HG03066 (cell line): ENCODE results near the gene POLG.

Experiments
- ATAC-seq: cut with Tn5 transposase; IDR thresholded peaks from one replicate; pipeline ENCODE4 v1.9.1; 2021; ENCODE audit warnings: low read depth; ENCODE audit not compliant: unreplicated experiment

The POLG gene

DNA sequence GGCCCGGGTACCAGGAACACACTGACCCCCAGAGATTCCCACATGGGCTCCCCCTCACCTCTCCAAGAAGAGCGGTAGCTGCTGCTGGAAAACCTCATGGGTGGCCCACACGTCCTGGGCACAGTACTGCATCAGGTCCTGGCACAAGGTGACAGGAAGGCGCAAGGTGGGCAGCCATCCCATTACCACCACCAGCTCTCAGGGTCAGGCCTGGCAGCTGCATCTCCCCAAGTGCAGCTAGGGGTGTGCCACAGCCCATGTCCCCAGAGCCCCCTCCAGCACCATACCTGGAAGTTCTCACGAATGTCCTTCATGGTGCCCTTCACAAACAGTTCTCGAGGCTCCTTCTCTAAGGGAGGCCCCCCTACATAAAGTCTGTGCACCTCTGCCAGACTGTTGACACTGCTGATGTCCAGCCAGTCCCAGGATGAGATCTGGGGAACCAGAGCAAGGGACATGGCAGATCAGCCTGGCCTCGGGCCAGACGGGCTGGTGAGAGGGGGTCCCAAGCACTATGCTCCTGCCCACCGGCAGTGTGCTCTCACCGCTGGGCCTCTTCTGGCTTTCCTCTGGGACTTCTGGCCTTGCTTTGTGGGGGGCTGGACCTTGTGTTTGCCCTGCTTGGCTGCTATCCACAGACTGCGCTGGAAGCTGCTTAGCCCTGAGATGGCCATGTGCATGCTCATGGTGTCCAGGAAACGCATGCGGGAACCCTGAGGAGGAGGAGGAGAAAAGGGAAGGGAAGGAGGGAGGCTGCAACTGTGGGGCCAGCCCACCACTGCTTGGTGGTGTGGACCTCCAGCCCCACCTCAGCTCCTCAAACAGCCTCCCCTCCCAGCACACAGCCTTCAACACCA lies 6.0 kb downstream of the POLG start:
- ATAC-seq = no peak

DNA sequence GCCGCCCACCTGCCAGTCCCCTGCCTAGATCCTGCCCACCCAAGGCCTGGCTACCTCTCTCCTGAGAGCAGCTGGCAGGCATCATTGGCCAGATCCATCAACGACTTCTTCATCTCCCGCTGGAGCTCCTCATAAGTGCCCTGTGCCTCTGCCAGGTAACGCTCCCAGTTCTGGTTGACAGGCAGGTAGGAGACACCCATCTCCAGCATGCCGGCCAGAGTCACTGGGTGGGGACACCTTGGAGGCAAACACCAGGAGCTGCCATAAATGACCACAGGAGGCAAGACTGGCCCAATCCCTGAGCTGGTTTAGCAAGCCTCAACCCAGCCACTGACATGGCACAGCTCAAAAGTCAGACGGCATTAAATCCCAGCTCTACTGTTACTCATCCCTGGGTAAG lies 7.5 kb downstream of the POLG start:
- no peak for ATAC-seq

DNA sequence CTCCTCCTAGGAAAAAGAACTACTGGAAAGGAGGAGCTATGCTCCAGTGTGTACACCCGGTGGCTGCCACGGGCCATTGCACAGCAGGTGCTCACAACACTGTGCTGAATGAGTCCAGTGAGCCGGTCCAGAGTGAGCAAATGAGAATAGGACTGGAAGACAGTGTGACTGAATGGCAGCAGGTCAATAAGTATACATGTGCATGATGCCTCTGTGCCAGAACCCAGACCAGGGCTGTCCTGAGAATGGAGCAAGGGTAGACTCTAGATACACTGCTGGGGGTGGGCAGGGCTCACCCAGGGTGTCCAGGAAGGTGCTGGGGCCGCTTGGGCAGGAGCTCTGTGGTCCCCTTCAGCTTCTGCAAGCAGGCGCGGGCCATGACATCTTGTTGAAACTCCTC lies 8.3 kb downstream of the POLG start:
- ATAC-seq = no peak

DNA sequence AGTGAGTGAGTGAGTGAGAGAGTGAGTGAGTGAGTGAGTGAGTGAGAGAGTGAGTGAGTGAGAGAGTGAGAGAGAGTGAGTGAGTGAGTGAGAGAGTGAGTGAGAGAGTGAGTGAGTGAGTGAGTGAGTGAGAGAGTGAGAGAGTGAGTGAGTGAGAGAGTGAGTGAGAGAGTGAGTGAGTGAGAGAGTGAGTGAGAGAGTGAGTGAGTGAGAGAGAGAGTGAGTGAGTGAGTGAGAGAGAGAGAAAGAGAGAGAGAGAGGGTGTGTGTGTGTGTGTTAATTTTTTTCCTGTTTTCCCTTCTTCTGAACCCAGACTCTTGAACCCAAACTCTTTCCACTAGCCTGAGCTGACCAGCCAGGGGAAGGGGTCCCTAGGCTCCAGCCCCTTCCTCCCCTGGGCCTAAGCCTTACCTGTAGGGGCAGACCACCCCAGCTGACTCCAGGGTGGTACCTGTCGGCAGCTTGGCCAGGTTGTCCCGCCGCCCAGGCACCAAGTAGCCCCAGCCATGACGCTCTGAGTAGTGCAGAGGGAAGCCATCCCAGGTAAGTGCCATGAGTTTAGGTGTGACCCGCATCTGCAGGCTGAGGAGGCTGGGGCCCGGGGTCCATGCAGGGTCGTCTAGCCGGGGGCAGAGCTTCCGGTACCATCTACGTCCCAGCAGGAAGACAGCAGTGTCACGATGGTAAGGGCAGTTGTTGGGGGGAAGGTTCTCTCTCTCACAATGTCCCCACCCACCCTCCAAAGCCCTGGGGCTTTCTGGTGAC lies 9.4 kb downstream of the POLG start:
- no peak for ATAC-seq

GRCh38 chr15:89323825-89324224 lies 10.8 kb downstream of the POLG start:
- no peak for ATAC-seq

GRCh38 chr15:89322822-89323221 lies 11.8 kb downstream of the POLG start:
- no peak for ATAC-seq

DNA sequence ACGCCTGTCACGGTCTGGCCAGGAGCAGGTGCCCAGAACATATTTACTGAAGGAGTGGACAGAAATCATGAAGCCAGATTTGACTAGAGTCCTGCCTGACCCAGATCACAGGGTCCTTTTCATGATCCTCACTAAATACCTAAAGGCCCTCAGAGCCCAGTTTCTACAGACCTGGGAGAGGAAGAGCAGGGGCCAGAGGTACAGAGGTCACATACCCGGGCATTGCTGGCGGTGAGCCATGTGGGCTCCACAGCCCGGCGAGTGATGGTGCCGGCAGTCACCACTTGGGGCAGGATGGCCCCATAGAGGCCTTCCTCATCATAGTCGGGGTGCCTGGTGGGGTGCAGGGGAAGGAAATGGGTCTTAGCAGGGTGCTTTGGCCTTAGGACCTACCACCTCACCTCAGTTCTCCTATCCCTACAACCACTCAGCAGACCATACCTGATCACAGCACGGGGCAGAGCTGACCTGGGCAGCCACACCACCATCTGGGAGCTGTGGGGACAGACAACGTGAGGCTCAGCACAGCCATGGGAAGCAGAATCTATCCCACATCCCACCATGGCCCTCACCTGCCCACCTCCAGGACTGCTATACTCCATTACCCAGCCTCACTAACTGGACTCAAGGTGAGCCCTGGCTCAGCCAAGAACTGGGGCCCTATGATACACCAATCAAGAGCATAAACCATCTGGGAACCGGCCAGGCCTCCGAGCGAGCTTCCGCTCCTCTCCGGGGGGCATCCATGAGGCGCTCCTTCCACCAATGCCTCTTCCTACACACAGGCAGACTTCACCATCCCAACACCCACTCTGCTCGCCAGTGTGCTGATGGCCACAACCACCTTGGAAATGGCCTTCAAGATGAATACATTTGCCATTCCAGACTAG lies 12.9 kb downstream of the POLG start:
- ATAC-seq = no peak

DNA sequence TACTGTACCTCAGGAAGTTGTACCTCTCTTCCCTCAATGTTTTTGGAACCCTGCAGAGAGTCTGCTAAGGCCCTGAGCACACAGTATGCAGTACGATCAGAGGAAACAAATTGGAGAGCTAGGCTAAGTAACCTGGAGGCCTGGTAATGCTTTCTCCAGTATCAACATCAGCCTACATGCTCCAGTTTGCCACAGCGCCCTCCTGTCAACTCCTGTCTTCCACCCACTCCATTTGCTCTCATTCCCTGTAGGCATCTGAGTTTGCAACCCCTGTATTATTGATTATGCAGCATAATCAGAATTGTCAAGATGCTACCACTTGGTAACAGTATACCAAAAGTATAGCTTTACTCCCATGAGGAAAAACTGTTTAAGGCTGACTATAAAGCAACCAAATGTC lies 14.4 kb downstream of the POLG start:
- ATAC-seq = no peak

GRCh38 chr15:89319678-89320077 lies 14.9 kb downstream of the POLG start:
- ATAC-seq = no peak

DNA sequence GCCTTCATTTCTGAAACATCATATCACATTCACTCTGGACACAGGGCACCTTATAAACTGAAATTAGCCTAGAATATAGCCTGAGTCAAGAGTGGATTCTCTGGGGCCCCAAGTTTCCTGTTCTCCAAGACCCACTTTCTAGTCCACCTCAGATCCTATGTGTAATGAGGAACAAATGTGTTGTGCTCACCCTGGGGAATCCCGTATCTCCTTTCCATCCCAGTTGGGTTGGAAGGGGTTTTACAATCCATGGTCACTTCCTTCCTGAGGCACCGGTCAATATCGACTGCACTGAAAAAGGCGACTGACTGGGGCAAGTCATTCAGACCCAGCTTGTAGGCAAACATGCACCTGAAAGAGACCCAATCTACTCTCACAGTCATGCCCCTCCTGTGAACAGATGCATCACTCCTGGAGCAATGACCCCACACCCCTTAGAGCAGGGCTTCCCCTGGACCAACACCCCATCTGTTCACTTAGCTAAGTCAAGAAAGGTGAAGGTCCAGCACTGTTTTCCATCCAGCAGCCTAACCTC lies 17.4 kb downstream of the POLG start:
- ATAC-seq = no peak

DNA sequence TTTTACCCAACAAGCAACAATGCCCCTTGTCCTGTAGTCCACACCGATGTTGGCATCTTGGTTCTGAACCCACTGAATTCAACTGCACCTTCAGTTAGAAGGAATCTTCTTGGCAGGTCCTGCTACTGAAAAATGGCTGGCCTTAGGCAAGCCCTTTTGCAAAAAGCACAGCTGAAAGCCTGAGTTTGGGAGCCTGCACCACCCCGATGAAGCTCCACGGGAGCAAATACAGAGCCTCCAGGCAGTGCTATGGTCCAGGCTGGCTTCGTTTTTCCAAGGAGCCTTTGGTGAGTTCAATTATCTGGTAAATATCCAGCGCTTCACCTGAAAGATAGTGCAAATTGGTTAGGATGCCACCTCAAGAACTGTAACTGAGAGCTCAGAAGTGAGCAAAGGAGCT lies 18.1 kb downstream of the POLG start:
- ATAC-seq = no peak

DNA sequence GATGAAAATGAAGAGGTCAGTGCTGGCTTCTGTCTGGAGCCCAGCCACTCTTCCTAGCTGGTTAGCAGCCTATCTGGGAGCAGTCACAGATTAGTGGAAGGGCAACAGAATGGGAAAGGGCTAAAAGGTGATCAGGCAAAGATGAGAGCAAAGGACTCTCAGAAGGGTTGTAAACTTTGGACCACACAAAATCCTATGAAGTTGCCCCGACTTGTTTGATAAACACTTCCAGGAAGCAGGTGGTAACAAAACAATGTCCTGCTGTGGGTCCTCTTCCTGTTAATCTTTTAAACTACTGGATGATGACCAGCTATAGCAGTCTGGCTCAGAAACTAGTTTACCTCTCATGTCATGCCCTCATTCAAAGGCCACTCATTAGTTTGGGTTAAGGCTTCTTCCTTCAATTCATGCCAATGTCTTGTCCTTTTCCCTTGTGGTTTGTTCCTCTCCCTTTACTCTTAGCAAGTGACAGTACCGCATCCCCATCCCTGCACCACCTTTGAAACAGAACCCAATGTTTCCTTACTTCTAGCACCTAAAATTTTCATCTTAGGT lies 19.2 kb downstream of the POLG start:
- no peak for ATAC-seq

GRCh38 chr15:89309993-89310392 lies 24.6 kb downstream of the POLG start:
- no peak for ATAC-seq

- no peak for ATAC-seq
These were observed 26.4 kb downstream of the POLG start for GRCh38 chr15:89308236-89308635.

DNA sequence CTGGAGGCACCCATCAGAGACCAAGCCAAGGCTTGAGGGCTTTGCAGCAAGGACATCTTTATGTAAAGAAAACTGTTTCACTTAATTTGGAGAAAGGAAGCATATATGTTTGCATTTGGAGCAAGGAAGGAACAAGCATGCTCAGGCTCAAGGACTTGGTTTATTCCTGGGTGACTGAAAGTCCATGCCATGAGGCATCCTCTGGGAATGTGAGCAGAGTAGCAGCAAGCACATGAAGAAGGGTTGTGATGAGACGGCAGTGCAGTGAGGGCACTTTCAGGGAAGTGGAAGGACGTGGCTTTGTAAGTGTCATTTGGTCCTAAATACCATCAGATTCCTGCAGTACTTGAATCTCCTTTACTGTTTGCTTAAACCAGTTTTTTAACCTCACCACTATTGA lies 26.8 kb downstream of the POLG start:
- ATAC-seq = no peak

DNA sequence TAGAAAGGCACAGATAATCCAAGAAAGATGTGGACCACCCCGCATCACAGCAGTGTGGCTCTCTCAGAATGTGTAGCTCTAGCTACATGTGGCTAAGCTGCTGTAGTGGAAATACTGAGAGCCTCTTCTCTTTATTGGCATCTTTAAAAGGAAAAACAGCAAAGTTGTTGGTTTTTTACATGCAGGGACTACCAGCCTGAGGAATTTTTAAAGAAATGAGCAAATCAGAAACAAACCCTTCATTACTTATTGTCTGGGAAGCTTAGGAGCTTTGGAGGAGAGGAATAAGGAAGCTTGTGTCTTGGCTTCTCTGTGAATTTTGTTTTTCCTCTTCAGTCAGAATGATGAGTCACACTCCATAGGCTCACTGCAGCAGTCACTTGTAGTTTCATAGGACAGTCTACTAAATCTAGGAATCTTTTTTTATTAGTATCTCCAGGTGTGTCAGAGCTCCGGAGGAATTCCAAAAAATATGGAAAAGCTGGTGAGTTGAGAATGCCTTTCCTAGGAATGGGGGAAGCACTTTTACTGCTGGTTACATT lies 27.5 kb downstream of the POLG start:
- ATAC-seq = no peak

DNA sequence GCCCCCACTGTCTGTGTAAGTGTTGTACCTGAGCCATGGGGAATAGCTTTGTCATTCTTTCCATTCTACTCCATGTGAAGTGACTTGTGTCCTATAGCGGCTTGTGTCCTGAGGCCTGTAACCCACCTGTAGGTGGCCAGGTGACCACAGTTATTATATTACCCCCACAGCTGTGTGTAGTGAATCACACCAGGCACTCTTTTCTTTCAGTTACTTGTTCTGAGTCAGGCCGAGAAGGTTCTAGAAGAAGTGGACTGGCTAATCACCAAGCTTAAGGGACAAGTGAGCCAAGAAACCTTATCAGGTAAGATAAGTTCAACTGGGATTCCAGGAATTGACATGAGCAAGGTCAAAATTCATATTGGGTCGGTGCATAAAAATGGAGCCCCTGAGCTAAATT lies 29.2 kb downstream of the POLG start:
- ATAC-seq = no peak

- ATAC-seq = no peak
These were observed 30.6 kb downstream of the POLG start for GRCh38 chr15:89303986-89304385.

GRCh38 chr15:89301304-89302089 lies 33.1 kb downstream of the POLG start:
- ATAC-seq = no peak
